SKM-1 treated with dmso at 0.1 percent for 144 hours (cell line): ENCODE measurements around the gene QRSL1.
"Not testable (repeated sequence)": the region's sequence is repeated elsewhere in the genome, so short reads cannot be mapped to it uniquely, and the experiment has no call there.

Experiments used
- DNase-seq: peaks from one replicate; lab custom pipeline; 2025; ENCODE audit not compliant: unreplicated experiment; lab: John Stamatoyannopoulos, UW

The QRSL1 gene

GRCh38 chr6:106674541-106675229, 45.3 kb downstream of the QRSL1 start:
- DNase-seq = no peak

DNA sequence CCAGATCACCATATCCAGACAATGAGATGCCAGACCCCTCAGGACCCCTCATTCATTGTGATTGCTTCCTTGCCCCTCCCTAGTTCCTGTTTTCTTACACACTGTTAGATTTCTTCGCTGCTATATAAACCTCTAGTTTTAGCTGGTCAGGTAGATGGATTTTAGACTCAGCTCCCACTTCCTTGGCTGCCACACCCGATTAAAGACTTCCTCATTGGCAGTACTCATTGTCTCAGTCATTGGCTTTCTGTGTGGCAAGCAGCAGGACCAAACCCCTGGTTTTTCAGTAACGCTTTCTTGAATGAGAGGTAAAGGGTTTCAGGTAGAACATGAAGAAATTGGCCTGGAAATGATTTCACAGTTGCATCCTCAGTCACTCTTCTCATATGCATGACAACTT, 47.9 kb downstream of the QRSL1 start:
- DNase-seq = no peak

DNA sequence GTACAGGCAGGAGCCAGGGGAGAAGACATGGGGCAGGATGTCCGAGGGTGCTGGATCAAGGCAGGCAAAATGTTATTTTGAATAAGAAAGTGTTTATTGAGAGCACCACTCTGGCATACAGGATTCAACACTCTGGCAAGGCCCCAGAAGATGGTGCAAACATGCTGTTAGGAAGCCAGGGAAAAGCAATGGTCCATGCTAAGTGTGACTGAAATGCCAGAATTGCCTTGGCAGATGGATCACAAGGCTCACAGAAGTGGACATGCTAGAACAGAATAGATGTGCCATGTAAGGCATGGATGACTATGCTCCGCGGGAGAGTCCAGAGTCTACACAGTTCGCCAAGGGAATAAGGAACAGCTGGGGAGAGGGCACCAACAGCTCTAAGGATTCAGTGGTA, 54.6 kb downstream of the QRSL1 start:
- no peak for DNase-seq

DNA sequence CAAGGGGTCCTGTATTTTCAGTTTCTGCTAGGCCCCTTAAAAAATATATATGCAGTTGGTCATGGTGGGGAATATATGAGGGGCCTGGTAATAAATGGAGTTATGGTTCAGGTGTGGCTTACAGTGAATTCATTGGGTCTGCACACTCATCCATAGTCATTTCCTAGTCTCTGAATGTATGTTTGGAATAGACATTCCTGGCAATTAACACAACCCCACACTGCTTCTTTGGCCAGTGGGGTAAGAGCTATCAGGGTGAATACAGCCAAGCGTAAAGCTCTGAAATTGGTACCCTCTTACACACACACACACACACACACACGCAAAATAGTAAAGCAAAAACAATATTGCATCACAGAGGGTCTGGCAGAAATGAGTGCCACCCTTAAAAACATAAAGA, 56.5 kb downstream of the QRSL1 start:
- no peak for DNase-seq

- no peak for DNase-seq
Measured at GRCh38 chr6:106688177-106688951, 59.0 kb downstream of the QRSL1 start.

- DNase-seq = no peak
Measured at GRCh38 chr6:106692112-106692818, 62.9 kb downstream of the QRSL1 start.

DNA sequence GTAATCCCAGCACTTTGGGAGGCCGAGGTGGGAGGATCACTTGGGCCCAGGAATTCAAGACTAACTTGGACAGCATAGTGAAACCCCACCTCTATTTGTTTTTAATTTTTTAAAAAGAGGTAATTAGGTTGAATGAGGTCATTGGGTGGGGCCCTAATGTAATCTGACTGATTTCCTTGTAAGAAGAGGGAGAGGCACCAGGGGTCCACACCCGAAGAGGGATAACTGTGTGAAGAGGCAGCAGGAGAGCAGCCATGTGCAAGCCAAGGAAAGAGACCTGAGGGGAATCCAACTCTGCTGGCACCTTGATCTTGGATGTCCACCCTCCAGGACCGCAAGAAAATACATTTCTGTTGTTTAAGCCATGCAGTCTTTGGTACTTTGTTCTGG, 63.4 kb downstream of the QRSL1 start:
- DNase-seq = no peak

GRCh38 chr6:106693418-106693817, 64.0 kb downstream of the QRSL1 start:
- no peak for DNase-seq

DNA sequence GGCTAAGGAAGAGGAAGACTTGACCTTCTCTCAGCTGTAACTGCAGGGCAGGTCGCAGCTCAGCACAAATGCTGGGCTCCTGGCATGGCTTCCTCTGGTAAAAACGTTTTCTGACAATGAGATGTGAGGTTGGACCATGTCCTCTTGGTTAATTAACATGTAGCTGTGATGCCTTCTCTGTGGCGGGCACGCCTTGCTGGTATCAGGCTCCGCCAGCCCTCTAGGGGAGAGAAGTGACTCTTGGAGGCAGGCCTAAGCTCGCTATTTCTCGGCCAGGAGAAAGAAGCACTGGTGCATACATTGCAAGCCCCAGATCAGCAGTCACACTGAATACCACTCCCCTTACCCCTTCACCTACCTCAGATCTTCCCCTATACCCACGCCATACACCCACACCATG, 65.0 kb downstream of the QRSL1 start:
- DNase-seq = no peak

DNA sequence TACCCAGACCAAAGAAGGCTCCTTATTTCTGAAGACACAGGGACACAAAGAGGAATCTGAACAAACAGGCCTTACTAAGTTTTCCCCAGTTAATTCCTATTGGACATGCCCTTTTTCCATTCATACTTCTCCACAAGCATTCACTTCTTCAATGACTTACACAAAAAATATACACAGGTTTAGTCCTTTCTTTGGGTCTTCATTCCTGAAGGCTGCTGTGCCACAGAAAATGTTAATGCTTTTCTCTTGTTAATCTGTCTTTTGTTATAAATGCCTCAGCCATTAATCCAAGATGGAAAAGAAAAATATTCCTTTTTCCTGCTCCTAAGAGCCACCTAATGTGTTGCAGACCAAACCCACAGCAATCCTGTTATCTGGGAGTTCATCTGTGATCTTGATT, 71.2 kb downstream of the QRSL1 start:
- DNase-seq = no peak

GRCh38 chr6:106701201-106701600, 71.8 kb downstream of the QRSL1 start:
- DNase-seq = not testable (repeated sequence)

DNA sequence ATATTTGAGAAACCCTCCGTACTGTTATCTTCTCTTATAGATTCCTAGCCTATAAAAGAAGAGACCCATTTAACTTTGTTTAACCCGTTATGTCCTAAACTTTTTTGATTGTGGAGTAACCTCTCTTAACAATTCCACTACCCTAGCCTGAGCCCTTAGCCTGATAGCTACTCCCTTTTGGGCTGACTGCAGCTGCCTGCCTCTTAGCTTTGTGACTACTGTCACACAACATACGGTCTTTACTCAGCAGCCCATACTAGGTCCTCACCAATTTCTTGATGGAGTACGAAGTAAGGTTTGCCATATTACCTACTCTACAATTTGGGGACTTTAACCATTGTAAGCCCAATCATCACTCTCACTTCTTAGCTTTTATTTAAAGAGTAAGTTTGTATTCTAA, 72.7 kb downstream of the QRSL1 start:
- no peak for DNase-seq

DNA sequence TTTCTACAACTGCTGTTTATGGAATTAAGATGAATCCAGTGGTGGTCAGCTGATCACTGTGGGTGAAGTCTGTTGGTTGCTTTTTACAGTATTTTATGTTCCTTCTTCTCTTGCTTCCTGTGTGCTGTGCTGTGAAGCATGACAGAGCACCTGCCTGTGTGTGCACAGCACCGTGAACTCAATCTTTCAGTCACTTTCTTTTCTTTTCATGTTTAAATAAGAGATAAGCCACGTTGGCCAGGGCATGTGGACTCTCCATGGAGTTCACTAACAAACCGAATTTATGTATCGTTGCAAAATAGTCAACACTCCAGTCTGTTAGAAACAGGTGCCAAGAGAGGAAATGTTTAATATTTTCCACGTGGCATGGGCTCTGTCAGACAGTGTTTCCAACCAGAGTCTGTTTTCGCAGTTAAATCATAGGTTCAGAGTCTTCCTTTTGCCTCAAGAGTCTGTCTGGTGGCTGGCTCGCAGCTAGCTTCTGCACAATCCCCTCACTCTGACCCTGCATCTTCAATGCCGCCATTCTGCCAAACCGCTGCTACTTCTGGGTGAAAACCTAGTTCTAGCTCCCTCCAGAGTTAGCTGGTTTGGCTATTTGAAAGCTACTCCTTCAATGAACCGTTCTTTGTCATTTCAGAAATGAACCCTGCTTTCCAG, 73.2 kb downstream of the QRSL1 start:
- DNase-seq = no peak

- no peak for DNase-seq
Measured at GRCh38 chr6:106704327-106704726, 74.9 kb downstream of the QRSL1 start.

GRCh38 chr6:106705156-106705555, 75.8 kb downstream of the QRSL1 start:
- no peak for DNase-seq

GRCh38 chr6:106710580-106710979, 81.2 kb downstream of the QRSL1 start:
- DNase-seq = no peak

DNA sequence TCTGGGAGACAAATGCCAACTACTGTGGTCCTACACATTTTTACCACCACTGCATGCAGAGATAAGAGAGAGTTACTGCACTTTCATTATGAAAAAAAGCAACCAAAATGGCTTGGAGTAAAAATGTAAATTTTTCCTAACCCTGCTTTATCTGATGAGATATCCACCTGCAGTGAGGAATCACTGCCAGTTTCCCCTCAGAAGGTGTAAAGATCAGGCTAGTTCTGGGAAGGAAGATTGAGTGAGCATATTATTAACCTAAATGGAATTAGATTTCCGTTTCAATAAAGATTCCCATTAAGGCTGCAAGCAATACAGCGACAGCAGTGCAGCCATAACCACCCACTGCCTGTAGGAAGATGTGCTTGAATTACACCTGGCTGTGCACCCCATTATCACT, 84.9 kb downstream of the QRSL1 start:
- no peak for DNase-seq

DNA sequence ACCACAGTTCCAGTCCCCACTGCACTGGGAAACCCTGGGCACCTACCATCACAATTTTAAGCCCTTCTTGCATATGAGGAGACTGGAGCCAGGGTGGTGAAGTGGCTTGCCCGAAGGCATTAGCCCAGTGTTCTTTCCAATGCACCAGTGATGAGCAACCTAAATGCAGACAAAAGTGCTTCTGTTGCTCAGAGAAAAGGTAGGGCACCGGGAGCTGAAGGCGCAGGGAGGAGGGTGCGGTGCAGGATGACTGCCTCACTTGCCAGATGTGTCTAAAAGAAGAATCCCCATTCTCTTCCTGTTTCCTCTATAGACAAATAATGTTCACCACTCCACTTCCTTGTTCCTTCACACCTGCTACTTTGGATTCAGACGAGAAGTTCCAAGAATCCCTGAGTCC, 86.5 kb downstream of the QRSL1 start:
- DNase-seq = no peak

- DNase-seq = no peak
Measured at GRCh38 chr6:106716966-106717365, 87.6 kb downstream of the QRSL1 start.
